Stimulated activated CD4-positive, alpha-beta T cell treated with anti-CD3 and anti-CD28 coated beads, TNF-alpha, amount 100 ng/mL, for 1 hour (primary cell): Measurements from ENCODE around the gene CLK2.
"Not testable (repeated sequence)": the region's sequence is repeated elsewhere in the genome, so short reads cannot be mapped to it uniquely, and the experiment has no call there.

Experiments used
- DNase-seq, 3 donors: peaks; one replicate each; pipeline ENCODE4 v3.0.0-alpha.2; 2020; ENCODE audit warnings: low read depth in 3 of 3, low spot score in 1 of 3

Gene CLK2

GRCh38 chr1:155244368-155245162, 28.7 kb downstream of the CLK2 start:
- DNase-seq, result peak; percentile 71 to 87 (median 83)

GRCh38 chr1:155242805-155243358, 30.4 kb downstream of the CLK2 start:
- no peak for DNase-seq

GRCh38 chr1:155241841-155242264, 31.5 kb downstream of the CLK2 start:
- DNase-seq, result no peak

- DNase-seq, result peak in 1 of 3 donors; percentile 25
Measured at GRCh38 chr1:155241069-155241679, 32.1 kb downstream of the CLK2 start.

GRCh38 chr1:155236451-155236850, 36.9 kb downstream of the CLK2 start:
- no peak for DNase-seq

GRCh38 chr1:155235375-155235774, 37.9 kb downstream of the CLK2 start:
- not testable (repeated sequence) for DNase-seq

- not testable (repeated sequence) for DNase-seq
Measured at GRCh38 chr1:155233502-155233901, 39.8 kb downstream of the CLK2 start.

GRCh38 chr1:155232001-155232978, 41.0 kb downstream of the CLK2 start:
- not testable (repeated sequence) for DNase-seq

GRCh38 chr1:155231302-155231701, 42.0 kb downstream of the CLK2 start:
- not testable (repeated sequence) for DNase-seq

- no peak for DNase-seq
Measured at GRCh38 chr1:155228096-155228427, 45.2 kb downstream of the CLK2 start.

- peak; percentile 96 to 100 (median 98) for DNase-seq
Measured at GRCh38 chr1:155227261-155228095, 45.8 kb downstream of the CLK2 start.

- DNase-seq, result no peak
Measured at GRCh38 chr1:155226910-155227260, 46.4 kb downstream of the CLK2 start.

GRCh38 chr1:155226188-155226909, 47.0 kb downstream of the CLK2 start:
- DNase-seq, result peak; percentile 57 to 83 (median 66)

GRCh38 chr1:155225404-155225759, 47.9 kb downstream of the CLK2 start:
- not testable (repeated sequence) for DNase-seq

GRCh38 chr1:155223047-155223446, 50.3 kb downstream of the CLK2 start:
- no peak for DNase-seq

GRCh38 chr1:155220211-155220965, 52.9 kb downstream of the CLK2 start:
- DNase-seq, result not testable (repeated sequence)

- DNase-seq, result no peak
Measured at GRCh38 chr1:155219592-155220031, 53.7 kb downstream of the CLK2 start.

- no peak for DNase-seq
Measured at GRCh38 chr1:155218854-155219591, 54.3 kb downstream of the CLK2 start.
